HepG2 (cell line): ENCODE results near the gene C10orf120. TPM values are rescaled to one million over a fixed set of nuclear protein-coding genes. Genes with fewer than 3 reads are reported as not detected.

Experiments used
- ATAC-seq: fragments of 200-7000 bp; cut with Tn5 transposase; 3 replicates; pipeline ENCODE4 v1.9.1; 2020; ENCODE audit warnings: mild to moderate bottlenecking, moderate library complexity
- BruUV-seq: library from RNA; stranded (reverse); fragments of 400-500 nt; replicated peaks from 2 replicates; lab custom pipeline; 2021; lab: Mats Ljungman, UMichigan
- CTCF ChIA-PET: fragments of 300-600 bp; formaldehyde crosslinking; extraction: SDS; loops from one replicate; lab custom pipeline; 2021; ENCODE audit warnings: low total read pairs, inconsistent platforms, low intra/inter-chr PET ratio; lab: Yijun Ruan, JAX
- POLR2A ChIA-PET: fragments of 350-600 bp; sonication (Branson Sonifier 250); formaldehyde crosslinking; loops from one replicate; lab custom pipeline; 2020; ENCODE audit warnings: antibody characterized with exemption, inconsistent platforms; lab: Yijun Ruan, JAX
- DNase-seq: peaks from one replicate; pipeline ENCODE4 v3.0.0-alpha.2; 2015; ENCODE audit warnings: low spot score
- FAIRE-seq: peaks from 3 replicates; lab custom pipeline; 2011; peaks lifted over from hg19 to GRCh38; lab: Jason Lieb, UNC
- H2AFZ ChIP-seq: one replicate; pipeline ENCODE4 v1.6.1; 2011; ENCODE audit warnings: low read length, inconsistent platforms
- H3K27ac ChIP-seq: fragments of 300-600 bp; 3 replicates; pipeline ENCODE4 v1.8.0; 2011; ENCODE audit warnings: mixed run types, mild to moderate bottlenecking, mixed read lengths, low read length, inconsistent platforms; ENCODE audit not compliant: insufficient read depth; ENCODE audit errors: extremely low read length
- H3K27me3 ChIP-seq, 2 experiments: fragments of 200-600 bp in 1 of 2; 2 replicates in 1 of 2; 3 replicates in 1 of 2; pipeline versions ENCODE4 v1.6.0 to v1.8.0; 2011; ENCODE audit warnings: low read length in 2 of 2, mild to moderate bottlenecking in 2 of 2, moderate library complexity in 2 of 2, inconsistent platforms in 1 of 2; ENCODE audit not compliant: insufficient read depth in 2 of 2, control insufficient read depth in 1 of 2
- H3K36me3 ChIP-seq, 2 experiments: fragments of 200-600 bp in 1 of 2; replicated peaks in 1 of 2; 2 replicates in 1 of 2; 3 replicates in 1 of 2; pipeline versions ENCODE4 v1.5.1 to v1.8.0; 2011; ENCODE audit warnings: low read length in 2 of 2, inconsistent platforms in 1 of 2; ENCODE audit not compliant: insufficient read depth in 2 of 2, control insufficient read depth in 1 of 2
- H3K4me1 ChIP-seq: 2 replicates; pipeline ENCODE4 v1.5.1; 2012; ENCODE audit warnings: low read length, inconsistent platforms; ENCODE audit not compliant: insufficient read depth
- H3K4me2 ChIP-seq: 2 replicates; pipeline ENCODE4 v1.6.0; 2011; ENCODE audit warnings: low read depth, low read length, inconsistent platforms
- H3K4me3 ChIP-seq, 3 experiments: fragments of 200-600 bp in 1 of 3; sonication (generic), shearing (Covaris generic) in 1 of 3; replicated peaks in 1 of 3; 2 replicates each; pipeline ENCODE4 v1.5.1; 2011 to 2016; ENCODE audit warnings: low read length in 3 of 3, inconsistent platforms in 2 of 3, low read depth in 2 of 3, mild to moderate bottlenecking in 2 of 3, control low read depth in 1 of 3, mixed read lengths in 1 of 3; ENCODE audit not compliant: insufficient read depth in 1 of 3
- H3K79me2 ChIP-seq: one replicate; pipeline ENCODE4 v1.6.1; 2011; ENCODE audit warnings: low read length, inconsistent platforms; ENCODE audit not compliant: insufficient read depth
- H3K9ac ChIP-seq: 2 replicates; pipeline ENCODE4 v1.6.0; 2011; ENCODE audit warnings: mild to moderate bottlenecking, low read depth, low read length, inconsistent platforms; ENCODE audit not compliant: insufficient read depth
- H3K9me3 ChIP-seq: 2 replicates; pipeline ENCODE4 v1.5.1; 2012; ENCODE audit warnings: mild to moderate bottlenecking, low read length
- H4K20me1 ChIP-seq: 2 replicates; pipeline ENCODE4 v1.6.0; 2011; ENCODE audit warnings: inconsistent platforms, mild to moderate bottlenecking, low read length, moderate library complexity; ENCODE audit not compliant: insufficient read depth
- BORCS8-MEF2B ChIP-seq: sonication (generic); formaldehyde crosslinking; IDR thresholded peaks from 2 replicates; pipeline ENCODE4 v1.8.0; 2022; ENCODE audit warnings: mild to moderate bottlenecking, missing genetic modification reagents
- MATR3 ChIP-seq: sonication (generic); formaldehyde crosslinking; IDR thresholded peaks from 2 replicates; pipeline ENCODE4 v1.4.0; 2020; ENCODE audit warnings: missing genetic modification reagents
- XBP1 ChIP-seq: sonication (generic); formaldehyde crosslinking; IDR thresholded peaks from 2 replicates; pipeline ENCODE4 v1.5.0; 2020; ENCODE audit warnings: missing genetic modification reagents
- ZBTB3 ChIP-seq: sonication (generic); formaldehyde crosslinking; IDR thresholded peaks from 2 replicates; pipeline ENCODE4 v1.4.0; 2020; ENCODE audit warnings: low read depth, mild to moderate bottlenecking, moderate library complexity, missing genetic modification reagents, borderline replicate concordance
- ZBTB44 ChIP-seq: sonication (generic); formaldehyde crosslinking; IDR thresholded peaks from 2 replicates; pipeline ENCODE4 v1.4.0; 2020; ENCODE audit warnings: missing genetic modification reagents
- ZFP36L1 ChIP-seq: sonication (generic); formaldehyde crosslinking; IDR thresholded peaks from 2 replicates; pipeline ENCODE4 v1.8.0; 2022; ENCODE audit warnings: mild to moderate bottlenecking, missing genetic modification reagents, moderate library complexity
- ZFP62 ChIP-seq: sonication (generic); formaldehyde crosslinking; IDR thresholded peaks from 2 replicates; pipeline ENCODE4 v1.4.0; 2020; ENCODE audit warnings: missing genetic modification reagents
- ZNF589 ChIP-seq: sonication (generic); formaldehyde crosslinking; conservative IDR thresholded peaks from 2 replicates; pipeline ENCODE4 v1.8.0; 2022; ENCODE audit warnings: mild to moderate bottlenecking, moderate library complexity, missing genetic modification reagents
- ZNF777 ChIP-seq: sonication (generic); formaldehyde crosslinking; IDR thresholded peaks from 2 replicates; pipeline ENCODE4 v1.4.0; 2020; ENCODE audit warnings: missing genetic modification reagents
- WGBS: methylation state at CpG from one replicate; pipeline ENCODE4 v1.1.6; 2017; ENCODE audit warnings: low lambda C conversion rate; 5-methylcytosine and 5-hydroxymethylcytosine counted together
- in situ Hi-C: cut with HindIII; loops from 2 replicates; pipeline ENCODE4 v1.10.0; 2017; ENCODE audit warnings: low pct_unique_long_range_greater_than_20kb; ENCODE audit not compliant: extremely low pct_ligation_motif_present
- intact Hi-C: fragments of 100-400 bp; cut with micrococcal nuclease; formaldehyde crosslinking; loops from one replicate; pipeline ENCODE4 v1.10.0; 2022; ENCODE audit not compliant: unreplicated experiment
- polyA plus RNA-seq, 8 experiments: library from polyadenylated mRNA; depleted of rRNA in 3 of 8; stranded (reverse) in 7 of 8; unstranded in 1 of 8; fragments of >200 nt; fragmentation: Illumina TruSeq in 4 of 8; extraction: Trizol in 4 of 8; gene quantifications; 2 replicates each; pipeline versions ENCODE4 v1.2.1 to v1.2.3, GENCODE V29; 2011 to 2016; ENCODE audit warnings: low read depth in 4 of 8, missing spikeins in 1 of 8, mixed read lengths in 1 of 8; ENCODE audit not compliant: insufficient read depth in 1 of 8
- total RNA-seq, 5 experiments: library from RNA; depleted of rRNA; stranded (reverse); fragments of >200 nt; fragmentation: Illumina TruSeq; extraction: Trizol; gene quantifications; 2 replicates each; pipeline ENCODE4 v1.2.3, GENCODE V29; 2016; ENCODE audit warnings: low read depth in 1 of 5
- TF ChIP-seq, protein P1 (sequence below), 2 experiments: fragments of 450-650 bp in 1 of 2; sonication (generic) in 1 of 2; formaldehyde crosslinking in 1 of 2; IDR thresholded peaks; 2 replicates each; pipeline versions ENCODE4 v1.6.1 to v1.8.0; 2016 to 2022; ENCODE audit warnings: antibody characterized with exemption in 1 of 2, mild to moderate bottlenecking in 1 of 2, missing genetic modification reagents in 1 of 2

Gene C10orf120
- total and polyA plus RNA-seq, 2 of the 13 experiments (the other 11 are each of a cell fraction or from before 2014, with no cell fraction given) = not detected

DNA sequence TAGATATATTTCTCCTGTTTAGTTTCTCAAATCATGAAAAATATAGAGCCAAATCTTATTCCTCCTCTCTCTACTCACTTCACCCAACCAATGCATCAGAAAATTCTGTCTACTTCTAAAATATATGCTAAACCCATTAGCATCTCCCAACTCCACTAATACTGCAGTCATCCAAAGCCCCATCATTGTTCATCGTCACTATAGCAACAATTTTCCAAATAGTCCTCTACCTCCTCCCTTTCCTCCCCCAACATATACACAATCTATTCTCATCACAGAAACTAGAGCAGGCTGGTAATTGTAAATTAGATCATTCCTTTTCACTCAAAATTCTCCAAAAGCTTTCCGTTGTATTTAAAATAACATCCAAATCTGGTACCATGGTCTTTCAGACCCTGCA is 38.4 kb upstream of the C10orf120 start:
- H3K4me2 ChIP-seq = no peak overlapping the region
- H3K4me3 ChIP-seq = no peak overlapping the region
- peaks cover 0 to 7% of the 10 kb centered on the region in 2 experiments; a peak in 1 of 5 replicates for H3K27me3 ChIP-seq
- H3K9ac ChIP-seq = no peak overlapping the region
- FAIRE-seq (no peak), DNase-seq (no peak), ATAC-seq (no peak)
- in situ Hi-C loops = no loop called here
- H3K4me1 ChIP-seq = no peaks in the 10 kb centered on the region
- intact Hi-C loops = no loop called here
- no TSS peak for BruUV-seq
- no peak overlapping the region for H3K27ac ChIP-seq
- WGBS = 2% methylated on average over 2 of the region's 2 CpGs
- ChIA-PET CTCF (no interaction called here), POLR2A (no interaction called here)
- H3K9me3 ChIP-seq = no peaks in the 10 kb centered on the region
- no peaks in the 10 kb centered on the region for H4K20me1 ChIP-seq
- H3K36me3 ChIP-seq = no peaks in the 10 kb centered on the region
- no peak for TF ChIP-seq MATR3 (CRISPR knock-in tag)
- no peak for TF ChIP-seq ZFP36L1 (CRISPR knock-in tag)
- TF ChIP-seq ZNF777 (CRISPR knock-in tag) = no peak
- TF ChIP-seq ZBTB44 (CRISPR knock-in tag) = no peak
- TF ChIP-seq, protein P1, sequence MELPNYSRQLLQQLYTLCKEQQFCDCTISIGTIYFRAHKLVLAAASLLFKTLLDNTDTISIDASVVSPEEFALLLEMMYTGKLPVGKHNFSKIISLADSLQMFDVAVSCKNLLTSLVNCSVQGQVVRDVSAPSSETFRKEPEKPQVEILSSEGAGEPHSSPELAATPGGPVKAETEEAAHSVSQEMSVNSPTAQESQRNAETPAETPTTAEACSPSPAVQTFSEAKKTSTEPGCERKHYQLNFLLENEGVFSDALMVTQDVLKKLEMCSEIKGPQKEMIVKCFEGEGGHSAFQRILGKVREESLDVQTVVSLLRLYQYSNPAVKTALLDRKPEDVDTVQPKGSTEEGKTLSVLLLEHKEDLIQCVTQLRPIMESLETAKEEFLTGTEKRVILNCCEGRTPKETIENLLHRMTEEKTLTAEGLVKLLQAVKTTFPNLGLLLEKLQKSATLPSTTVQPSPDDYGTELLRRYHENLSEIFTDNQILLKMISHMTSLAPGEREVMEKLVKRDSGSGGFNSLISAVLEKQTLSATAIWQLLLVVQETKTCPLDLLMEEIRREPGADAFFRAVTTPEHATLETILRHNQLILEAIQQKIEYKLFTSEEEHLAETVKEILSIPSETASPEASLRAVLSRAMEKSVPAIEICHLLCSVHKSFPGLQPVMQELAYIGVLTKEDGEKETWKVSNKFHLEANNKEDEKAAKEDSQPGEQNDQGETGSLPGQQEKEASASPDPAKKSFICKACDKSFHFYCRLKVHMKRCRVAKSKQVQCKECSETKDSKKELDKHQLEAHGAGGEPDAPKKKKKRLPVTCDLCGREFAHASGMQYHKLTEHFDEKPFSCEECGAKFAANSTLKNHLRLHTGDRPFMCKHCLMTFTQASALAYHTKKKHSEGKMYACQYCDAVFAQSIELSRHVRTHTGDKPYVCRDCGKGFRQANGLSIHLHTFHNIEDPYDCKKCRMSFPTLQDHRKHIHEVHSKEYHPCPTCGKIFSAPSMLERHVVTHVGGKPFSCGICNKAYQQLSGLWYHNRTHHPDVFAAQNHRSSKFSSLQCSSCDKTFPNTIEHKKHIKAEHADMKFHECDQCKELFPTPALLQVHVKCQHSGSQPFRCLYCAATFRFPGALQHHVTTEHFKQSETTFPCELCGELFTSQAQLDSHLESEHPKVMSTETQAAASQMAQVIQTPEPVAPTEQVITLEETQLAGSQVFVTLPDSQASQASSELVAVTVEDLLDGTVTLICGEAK (IDR thresholded peaks at IDR 0.05) = no peak
- TF ChIP-seq, protein P1 (CRISPR knock-in tag; IDR thresholded peaks at IDR 0.05) = no peak
- TF ChIP-seq BORCS8-MEF2B (CRISPR knock-in tag) = no peak
- no peak for TF ChIP-seq ZBTB3 (CRISPR knock-in tag)
- TF ChIP-seq XBP1 = no peak
- no peak for TF ChIP-seq ZNF589 (CRISPR knock-in tag)
- TF ChIP-seq ZFP62 (CRISPR knock-in tag) = no peak
- H3K79me2 ChIP-seq = no peaks in the 10 kb centered on the region
- no peak overlapping the region for H2AFZ ChIP-seq
